Activated naive CD4-positive, alpha-beta T cell treated with anti-CD3 and anti-CD28 coated beads, Interleukin-2, amount 10 ng/mL, durations not matched to agents 7 days and 5 days (primary cell): ENCODE data around the gene SORD.
A peak's percentile ranks its signal among the peaks of the same experiment; 100 is the strongest.

ENCODE experiments used
- CTCF ChIA-PET: fragments of 350-600 bp; sonication (Branson Sonifier 250); formaldehyde crosslinking; loops from one replicate; lab custom pipeline; 2021; ENCODE audit warnings: antibody characterized with exemption; lab: Charles Lee
- DNase-seq: peaks from one replicate; pipeline ENCODE4 v3.0.0-alpha.2; 2020
- H3K27ac Mint-ChIP-seq: one replicate; pipeline ENCODE4 v1.8.0; 2021; ENCODE audit warnings: mild to moderate bottlenecking, moderate library complexity, mixed read lengths
- H3K27me3 Mint-ChIP-seq: one replicate; pipeline ENCODE4 v1.8.0; 2021; ENCODE audit warnings: mild to moderate bottlenecking, mixed read lengths
- H3K36me3 Mint-ChIP-seq: one replicate; pipeline ENCODE4 v1.8.0; 2021; ENCODE audit warnings: mixed read lengths
- H3K4me1 Mint-ChIP-seq: one replicate; pipeline ENCODE4 v1.8.0; 2021; ENCODE audit warnings: mixed read lengths
- H3K4me3 Mint-ChIP-seq: one replicate; pipeline ENCODE4 v1.8.0; 2021; ENCODE audit warnings: mild to moderate bottlenecking, moderate library complexity, mixed read lengths
- H3K9me3 Mint-ChIP-seq: one replicate; pipeline ENCODE4 v1.8.0; 2021; ENCODE audit warnings: mixed read lengths

Gene SORD

DNA sequence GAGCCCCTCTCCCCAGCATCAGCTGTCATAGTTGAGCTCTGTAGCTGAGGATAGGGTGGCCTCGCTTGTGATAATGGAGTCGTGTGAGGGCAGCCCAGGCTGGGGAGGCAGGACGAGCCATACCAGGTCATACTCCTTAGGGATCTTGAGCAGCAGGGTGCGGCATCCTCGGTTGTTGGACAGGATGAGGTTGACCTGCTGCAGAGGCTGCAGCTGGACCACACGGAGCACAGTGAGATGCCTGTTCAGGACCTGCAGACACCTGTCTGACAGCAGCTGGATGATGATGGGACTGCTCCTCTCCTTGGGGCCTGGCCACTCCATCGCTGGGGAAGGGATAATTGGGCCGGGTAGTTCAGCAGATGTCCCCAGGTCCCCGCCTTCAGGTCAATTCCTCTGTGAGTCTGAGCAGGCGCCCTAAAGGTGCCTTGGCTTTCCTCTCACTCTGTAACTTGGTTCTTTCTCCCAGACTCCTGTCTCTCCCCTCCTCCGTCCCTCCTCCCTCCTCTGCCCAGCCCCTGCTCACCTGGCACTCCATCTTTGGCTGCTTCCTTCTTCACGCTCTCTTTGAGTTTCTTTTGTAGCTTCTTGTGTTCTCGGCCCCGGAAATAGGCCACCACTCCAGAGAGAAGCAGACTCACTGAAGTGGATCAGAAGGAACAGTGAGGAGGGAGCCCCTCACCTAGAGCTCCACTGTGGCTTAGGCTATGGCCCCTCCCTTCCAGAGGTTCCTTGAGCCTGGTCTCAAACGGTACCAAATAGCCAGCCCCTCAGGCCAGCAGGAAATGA lies 83.2 kb downstream of the SORD start:
- Mint-ChIP-seq H3K36me3 (no peaks in the 10 kb centered on the region), H3K9me3 (no peaks in the 10 kb centered on the region), H3K27me3 (peaks cover 63% of the 10 kb centered on the region), H3K27ac (no peak overlapping the region), H3K4me3 (no peak overlapping the region), H3K4me1 (no peaks in the 10 kb centered on the region)
- CTCF ChIA-PET = interaction anchor here (1.0 to 1.9 kb wide), 2 partner anchors 12 kb away, joined by 7 read pairs; no protein-coding TSS in a partner anchor
- DNase-seq = no peak

DNA sequence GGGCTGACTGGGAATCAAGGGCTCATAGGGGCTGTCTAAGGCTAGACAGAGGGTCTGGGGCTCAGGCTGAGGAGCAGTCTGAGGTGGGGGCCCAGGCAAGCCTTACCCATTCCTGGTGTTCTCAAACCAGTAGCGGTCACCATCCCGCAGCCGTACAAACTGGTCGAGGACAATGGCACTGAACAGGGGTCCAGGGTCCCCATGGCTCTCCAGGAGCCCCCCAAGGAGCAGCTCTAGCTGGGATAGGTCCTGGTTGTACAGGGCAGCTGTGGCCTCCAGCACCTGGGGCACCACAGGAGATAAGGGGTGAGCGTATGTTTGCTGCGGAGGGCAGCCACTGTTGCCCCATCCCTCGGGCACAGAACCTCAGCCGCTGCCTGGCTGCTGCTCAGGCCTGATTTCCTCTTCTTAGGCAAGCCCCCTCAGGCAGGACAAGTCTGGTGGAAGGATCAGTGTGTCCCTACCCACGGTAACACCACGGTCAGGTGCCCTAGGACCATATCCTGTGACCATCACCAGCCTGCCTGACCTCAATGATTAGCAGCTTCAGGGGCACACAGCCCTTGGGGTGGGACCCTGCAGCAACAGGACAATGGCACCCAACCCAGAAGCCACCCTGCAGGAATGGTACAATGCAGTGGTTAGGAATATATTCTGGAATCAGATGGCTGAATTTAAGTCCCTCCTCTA lies 85.1 kb downstream of the SORD start:
- Mint-ChIP-seq H3K27me3 (peaks cover 74% of the 10 kb centered on the region), H3K27ac (no peak overlapping the region), H3K36me3 (no peaks in the 10 kb centered on the region), H3K4me3 (no peak overlapping the region), H3K4me1 (peaks cover 9% of the 10 kb centered on the region), H3K9me3 (no peaks in the 10 kb centered on the region)
- CTCF ChIA-PET = no interaction called here
- DNase-seq = no peak

DNA sequence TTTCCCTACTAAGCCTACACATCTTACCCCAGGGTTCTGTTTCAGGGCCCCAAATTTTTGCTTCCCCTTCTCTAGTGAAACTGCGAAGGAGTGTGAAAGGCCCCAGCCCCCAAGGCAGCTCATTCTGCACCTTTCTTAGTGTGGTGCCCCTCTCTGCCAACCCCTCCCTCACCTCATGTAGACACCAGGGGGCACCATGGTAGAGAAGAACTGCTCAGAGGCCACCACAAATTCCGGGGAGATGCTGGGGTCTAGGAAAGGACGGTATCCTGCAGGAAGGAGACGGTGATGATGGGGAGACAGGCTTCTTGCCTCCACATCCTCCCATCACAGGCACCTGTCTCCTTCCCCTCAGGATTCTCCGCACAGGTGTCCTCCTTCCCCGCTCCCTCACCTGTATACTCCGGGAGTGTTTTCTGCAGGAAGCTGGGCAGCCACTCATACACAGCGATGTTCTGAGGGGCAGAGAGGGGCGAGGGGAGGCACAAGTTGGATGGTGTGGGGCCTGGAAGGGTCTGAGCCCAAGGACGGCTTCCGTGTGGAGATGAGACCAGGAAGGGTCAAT lies 87.3 kb downstream of the SORD start:
- Mint-ChIP-seq H3K27ac (no peak overlapping the region), H3K9me3 (no peaks in the 10 kb centered on the region), H3K36me3 (no peaks in the 10 kb centered on the region), H3K4me3 (no peak overlapping the region), H3K4me1 (peaks cover 18% of the 10 kb centered on the region), H3K27me3 (peaks cover 89% of the 10 kb centered on the region)
- DNase-seq = no peak
- CTCF ChIA-PET = interaction anchor here (0.6 to 1.7 kb wide), 3 partner anchors 8 to 67 kb away, joined by 3 to 10 read pairs (median 3); no protein-coding TSS in a partner anchor

DNA sequence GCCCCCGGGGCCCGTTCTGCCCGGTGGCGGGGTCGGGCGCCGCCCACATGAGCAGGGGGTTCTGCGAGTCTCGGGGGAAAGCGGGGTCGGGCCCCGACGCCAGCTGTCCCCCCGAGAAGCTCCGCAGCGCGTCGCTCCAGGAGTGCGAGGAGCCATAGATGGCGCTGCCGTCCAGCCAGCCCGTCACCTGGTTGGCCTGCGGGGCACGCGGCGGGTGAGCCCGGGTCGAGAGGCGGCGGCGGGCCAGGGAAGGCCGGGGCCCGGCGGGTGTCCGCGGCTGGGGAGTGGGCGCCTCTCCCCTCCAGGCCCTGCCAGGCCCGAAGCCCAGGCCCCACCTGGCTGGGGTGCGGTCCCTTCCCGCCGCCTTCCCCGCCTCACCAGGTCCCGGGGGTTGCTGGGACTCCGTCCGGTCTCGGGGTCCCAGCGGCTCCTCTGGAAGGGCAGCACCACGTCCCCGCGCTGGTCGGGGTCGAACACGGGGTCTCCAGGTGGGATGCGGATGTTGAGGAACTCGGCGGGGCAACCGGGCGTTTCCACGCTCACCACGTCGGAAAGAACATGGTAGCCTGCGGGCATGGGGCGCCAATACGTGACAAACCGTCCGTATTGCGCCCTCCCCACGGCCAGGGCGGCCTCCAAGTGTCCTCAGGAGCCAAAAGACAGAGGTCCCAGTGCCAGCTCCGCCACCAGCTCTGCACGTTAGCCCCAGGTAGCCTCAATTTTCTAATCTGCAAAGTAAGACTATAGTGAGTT lies 88.6 kb downstream of the SORD start:
- Mint-ChIP-seq H3K36me3 (no peaks in the 10 kb centered on the region), H3K4me1 (peaks cover 22% of the 10 kb centered on the region), H3K27me3 (peaks cover 90% of the 10 kb centered on the region), H3K9me3 (no peaks in the 10 kb centered on the region), H3K4me3 (no peak overlapping the region), H3K27ac (no peak overlapping the region)
- DNase-seq = no peak
- CTCF ChIA-PET = no interaction called here

DNA sequence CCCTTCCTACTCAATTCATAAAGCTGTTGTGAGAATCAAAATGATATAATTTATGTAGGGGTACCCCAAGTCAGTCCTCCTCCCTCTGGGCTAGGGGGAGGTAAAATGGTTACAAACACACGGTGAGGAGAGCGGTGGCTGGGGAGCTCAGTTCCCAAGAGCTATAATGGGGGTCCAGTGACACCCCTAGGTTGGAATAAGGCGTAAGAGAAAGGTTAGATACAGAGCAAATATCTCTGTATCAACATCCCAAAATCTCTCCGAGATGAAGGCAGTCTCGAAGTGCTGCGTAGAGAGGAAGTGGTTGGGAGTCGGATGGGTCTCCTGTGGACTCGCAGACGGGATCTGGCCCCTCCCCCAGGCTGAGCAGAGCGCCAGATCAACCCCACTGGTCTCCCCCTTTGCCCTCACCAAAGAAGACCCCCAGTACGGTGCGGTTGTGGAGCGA lies 89.2 kb downstream of the SORD start:
- CTCF ChIA-PET = no interaction called here
- no peaks in the 10 kb centered on the region for H3K36me3 Mint-ChIP-seq

DNA sequence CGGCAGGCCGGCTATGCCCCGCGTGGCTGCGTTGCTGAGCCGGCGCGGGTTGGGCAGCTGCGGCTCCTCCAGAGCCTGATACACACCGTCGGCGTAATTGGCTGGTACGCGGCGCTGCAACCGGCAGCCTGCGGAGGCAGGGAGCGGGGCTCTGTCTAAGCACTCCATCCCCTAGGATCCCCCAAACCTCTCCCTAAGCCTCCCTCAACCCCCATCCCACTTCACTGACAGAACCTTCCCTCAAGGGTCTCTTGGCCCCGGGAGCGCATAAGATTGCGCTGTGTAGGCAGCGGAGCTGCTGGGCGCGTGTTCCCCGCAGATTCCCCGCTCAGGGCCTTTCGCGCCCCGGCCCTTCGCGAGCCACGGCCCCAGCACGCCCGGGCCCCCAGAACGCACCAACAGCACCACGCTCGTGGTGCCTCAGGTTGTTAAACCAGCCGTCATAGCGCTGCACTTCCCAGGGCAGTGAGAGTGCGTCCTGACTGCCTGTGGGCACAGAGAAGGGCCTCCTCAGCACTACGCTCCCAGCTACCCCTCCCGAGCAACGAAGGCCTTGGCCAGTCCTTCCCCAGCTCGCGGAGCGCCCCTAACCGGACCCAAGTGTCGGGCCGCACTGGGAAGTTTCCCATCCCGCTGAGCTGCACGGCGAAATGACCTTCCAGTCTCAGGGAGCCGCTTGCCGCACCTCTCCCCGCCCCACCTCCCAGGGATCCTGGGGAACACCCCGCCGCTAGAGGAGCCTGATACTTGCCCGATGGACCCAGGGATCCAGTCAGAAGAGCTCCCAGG lies 89.8 kb downstream of the SORD start:
- Mint-ChIP-seq H3K27ac (no peak overlapping the region), H3K9me3 (no peaks in the 10 kb centered on the region), H3K4me3 (no peak overlapping the region), H3K4me1 (peaks cover 29% of the 10 kb centered on the region), H3K27me3 (peaks cover 90% of the 10 kb centered on the region), H3K36me3 (no peaks in the 10 kb centered on the region)
- CTCF ChIA-PET = interaction anchor here (2.3 kb wide), 1 partner anchor 11 kb away, joined by 5 read pairs; no protein-coding TSS in a partner anchor
- no peak for DNase-seq

More for the DNA sequence above, 89.2 kb downstream of the SORD start:
- no peak for DNase-seq
- H3K27ac Mint-ChIP-seq = no peak overlapping the region
- peaks cover 90% of the 10 kb centered on the region for H3K27me3 Mint-ChIP-seq
- H3K9me3 Mint-ChIP-seq = no peaks in the 10 kb centered on the region
- H3K4me1 Mint-ChIP-seq = peaks cover 24% of the 10 kb centered on the region
- H3K4me3 Mint-ChIP-seq = no peak overlapping the region

DNA sequence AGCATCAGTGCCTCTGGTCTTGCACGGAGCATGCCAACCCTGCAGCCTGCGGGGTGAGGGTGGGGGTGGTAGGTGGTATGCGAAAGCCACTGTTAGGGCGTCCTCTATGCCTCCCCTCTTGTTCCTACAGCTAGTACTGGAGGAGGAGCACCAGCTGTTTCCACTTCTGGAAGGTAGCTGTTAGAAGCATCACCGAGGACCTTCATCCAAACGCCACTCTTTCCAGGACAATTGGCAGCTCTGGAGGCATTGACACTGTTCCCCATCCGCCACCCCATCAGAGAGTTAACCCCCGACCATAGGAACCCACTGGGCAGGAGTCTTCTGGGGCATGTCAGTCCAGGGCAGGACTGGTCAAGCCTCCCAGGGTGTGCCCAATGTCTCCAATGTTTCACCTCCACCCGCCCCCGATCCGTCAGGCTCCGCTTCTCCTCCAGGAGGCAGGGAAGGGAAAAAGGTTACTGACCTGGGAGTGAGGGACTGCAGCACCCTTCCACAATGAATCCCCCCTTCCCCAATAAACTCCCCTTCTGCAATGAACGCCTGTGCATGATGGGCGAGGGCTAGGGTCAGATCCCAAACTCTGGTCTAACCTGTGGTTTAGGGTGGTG lies 90.5 kb downstream of the SORD start:
- no peaks in the 10 kb centered on the region for H3K36me3 Mint-ChIP-seq
- no peaks in the 10 kb centered on the region for H3K9me3 Mint-ChIP-seq
- H3K4me1 Mint-ChIP-seq = peaks cover 33% of the 10 kb centered on the region
- no peak for DNase-seq
- no peak overlapping the region for H3K4me3 Mint-ChIP-seq
- CTCF ChIA-PET = interaction anchor here (2.3 kb wide), 1 partner anchor 10 kb away, joined by 5 read pairs; no protein-coding TSS in a partner anchor
- H3K27ac Mint-ChIP-seq = no peak overlapping the region
- H3K27me3 Mint-ChIP-seq = peaks cover 97% of the 10 kb centered on the region

DNA sequence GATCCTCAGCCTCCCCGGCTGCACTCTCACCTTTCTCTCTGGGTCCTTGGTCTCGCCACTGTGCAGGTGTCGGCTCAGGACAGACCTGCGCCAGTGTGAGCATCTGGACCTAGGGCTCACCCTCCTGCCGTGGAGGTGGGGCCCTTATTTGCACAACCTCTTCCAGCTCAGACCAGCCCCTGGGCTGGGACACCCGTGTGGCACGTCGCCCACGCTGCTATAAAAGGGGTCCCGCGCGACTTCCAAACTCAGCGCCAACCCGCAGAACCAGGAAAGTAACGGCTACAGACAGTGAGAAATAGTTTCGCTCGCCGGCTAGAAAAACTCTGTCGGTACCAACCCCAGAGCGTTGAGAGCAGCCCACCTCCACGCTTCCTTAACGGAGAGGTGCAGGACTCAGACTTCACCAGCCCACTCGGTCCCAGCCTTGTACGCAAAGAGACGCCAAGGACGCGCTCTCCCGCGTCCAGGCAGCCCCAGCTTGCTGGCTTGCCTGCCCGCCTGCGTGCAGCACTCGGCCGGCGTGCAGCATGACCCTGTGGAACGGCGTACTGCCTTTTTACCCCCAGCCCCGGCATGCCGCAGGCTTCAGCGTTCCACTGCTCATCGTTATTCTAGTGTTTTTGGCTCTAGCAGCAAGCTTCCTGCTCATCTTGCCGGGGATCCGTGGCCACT lies 91.2 kb downstream of the SORD start, which contains the start of the genes DUOX2 and DUOXA2:
TSS of gene DUOX2 (minus strand) at position 97 of the 675 bp plus-strand sequence. CDS start 761 bp downstream, outside the sequence.
TSS of gene DUOXA2 (plus strand) at position 251 of the 675 bp plus-strand sequence. CDS start at position 531, 280 bp downstream.
- peaks cover 33% of the 10 kb centered on the region for H3K4me1 Mint-ChIP-seq
- H3K27ac Mint-ChIP-seq = peak within 1 kb of the TSS; percentile 45

DNA sequence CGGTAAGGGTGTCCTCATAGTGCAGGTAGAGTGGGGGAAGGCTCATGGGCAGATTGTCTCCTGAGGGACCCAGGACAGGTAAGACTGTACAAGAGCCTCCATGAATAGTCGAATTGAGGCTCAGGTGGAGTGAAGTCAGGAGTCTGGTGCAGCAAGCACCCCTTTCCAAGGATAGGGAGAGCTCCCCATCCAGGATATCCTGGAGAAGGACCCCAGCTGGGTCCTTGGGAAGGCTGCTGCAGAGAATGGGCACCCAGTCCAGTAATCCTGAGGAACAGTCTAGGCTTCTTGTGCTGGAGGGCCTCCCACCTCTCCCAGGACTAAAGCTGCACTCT lies 91.7 kb downstream of the SORD start:
- Mint-ChIP-seq H3K27ac (no peak overlapping the region), H3K27me3 (peaks cover 96% of the 10 kb centered on the region), H3K36me3 (no peaks in the 10 kb centered on the region), H3K4me3 (no peak overlapping the region), H3K4me1 (peaks cover 33% of the 10 kb centered on the region), H3K9me3 (no peaks in the 10 kb centered on the region)
- CTCF ChIA-PET = interaction anchor here (0.6 to 2.3 kb wide), 2 partner anchors 9 to 10 kb away, joined by 3 to 5 read pairs; no protein-coding TSS in a partner anchor
- no peak for DNase-seq

More for the DNA sequence above, 91.2 kb downstream of the SORD start, which contains the start of the genes DUOX2 and DUOXA2:
- CTCF ChIA-PET = interaction anchor here (2.3 kb wide), 1 partner anchor 9 kb away, joined by 5 read pairs; no protein-coding TSS in a partner anchor
- Mint-ChIP-seq H3K4me3 (no peak within 1 kb of the TSS), H3K9me3 (no peaks in the 10 kb centered on the region), H3K36me3 (no peaks in the 10 kb centered on the region), H3K27me3 (peaks cover 96% of the 10 kb centered on the region)
- no peak for DNase-seq

DNA sequence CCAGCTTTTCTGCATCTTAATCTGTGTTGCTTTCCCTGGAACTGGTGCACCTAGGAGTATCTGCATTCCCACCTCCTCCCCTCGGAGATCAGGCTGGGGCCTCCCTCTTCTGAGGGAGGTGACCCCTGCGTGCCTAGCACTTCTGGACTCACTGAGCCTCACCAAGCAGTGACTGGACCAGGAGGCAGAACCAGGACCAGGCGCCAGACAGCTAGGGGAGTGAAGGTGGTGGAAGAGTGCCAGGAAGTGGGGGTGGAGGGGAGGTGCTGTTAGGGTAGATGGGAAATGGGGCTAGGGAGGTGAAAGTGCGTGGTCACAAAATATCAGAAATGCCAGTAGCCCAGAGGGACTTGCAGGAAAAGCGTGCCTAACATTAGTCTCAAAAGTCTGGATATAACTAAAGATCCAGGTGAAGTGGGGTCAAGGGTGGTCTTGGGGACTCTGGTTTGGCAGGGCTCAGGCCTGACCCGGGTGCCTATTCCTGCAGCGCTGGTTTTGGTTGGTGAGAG lies 92.4 kb downstream of the SORD start:
- peak overlapping the region; percentile 45 for H3K27ac Mint-ChIP-seq
- H3K27me3 Mint-ChIP-seq = peaks cover 96% of the 10 kb centered on the region
- H3K4me1 Mint-ChIP-seq = peaks cover 33% of the 10 kb centered on the region
- H3K4me3 Mint-ChIP-seq = no peak overlapping the region
- no peaks in the 10 kb centered on the region for H3K9me3 Mint-ChIP-seq
- H3K36me3 Mint-ChIP-seq = no peaks in the 10 kb centered on the region
- DNase-seq = no peak
- CTCF ChIA-PET = interaction anchor here (0.6 kb wide), 1 partner anchor 10 kb away, joined by 3 read pairs; no protein-coding TSS in a partner anchor

DNA sequence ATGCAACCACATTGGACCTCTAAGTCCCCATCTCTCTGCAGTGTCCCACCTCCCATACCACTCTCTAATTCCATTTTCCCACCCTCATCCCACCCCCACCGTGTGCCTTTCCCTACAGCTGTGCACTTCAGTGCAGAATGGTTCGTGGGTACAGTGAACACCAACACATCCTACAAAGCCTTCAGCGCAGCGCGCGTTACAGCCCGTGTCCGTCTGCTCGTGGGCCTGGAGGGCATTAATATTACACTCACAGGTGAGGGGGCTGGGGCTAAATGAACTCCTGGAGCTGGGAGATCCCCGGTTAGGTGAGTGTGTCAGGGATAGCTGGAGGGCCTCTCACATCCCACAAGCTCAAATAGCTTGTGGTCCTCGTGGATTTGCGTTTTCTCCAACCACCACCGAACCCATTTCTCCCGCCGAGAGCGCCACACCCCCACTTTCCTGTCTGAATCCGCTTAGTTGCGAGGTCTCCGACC lies 93.0 kb downstream of the SORD start:
- DNase-seq = no peak
- Mint-ChIP-seq H3K27me3 (peaks cover 97% of the 10 kb centered on the region), H3K27ac (no peak overlapping the region), H3K4me3 (no peak overlapping the region), H3K4me1 (peaks cover 33% of the 10 kb centered on the region), H3K36me3 (no peaks in the 10 kb centered on the region), H3K9me3 (no peaks in the 10 kb centered on the region)
- CTCF ChIA-PET = interaction anchor here (0.5 to 1.0 kb wide), 2 partner anchors 10 to 405 kb away, joined by 3 read pairs; partner anchors contain the start of gene PATL2
